ENCODE data around the gene ZBTB7A.

The ZBTB7A gene

DNA sequence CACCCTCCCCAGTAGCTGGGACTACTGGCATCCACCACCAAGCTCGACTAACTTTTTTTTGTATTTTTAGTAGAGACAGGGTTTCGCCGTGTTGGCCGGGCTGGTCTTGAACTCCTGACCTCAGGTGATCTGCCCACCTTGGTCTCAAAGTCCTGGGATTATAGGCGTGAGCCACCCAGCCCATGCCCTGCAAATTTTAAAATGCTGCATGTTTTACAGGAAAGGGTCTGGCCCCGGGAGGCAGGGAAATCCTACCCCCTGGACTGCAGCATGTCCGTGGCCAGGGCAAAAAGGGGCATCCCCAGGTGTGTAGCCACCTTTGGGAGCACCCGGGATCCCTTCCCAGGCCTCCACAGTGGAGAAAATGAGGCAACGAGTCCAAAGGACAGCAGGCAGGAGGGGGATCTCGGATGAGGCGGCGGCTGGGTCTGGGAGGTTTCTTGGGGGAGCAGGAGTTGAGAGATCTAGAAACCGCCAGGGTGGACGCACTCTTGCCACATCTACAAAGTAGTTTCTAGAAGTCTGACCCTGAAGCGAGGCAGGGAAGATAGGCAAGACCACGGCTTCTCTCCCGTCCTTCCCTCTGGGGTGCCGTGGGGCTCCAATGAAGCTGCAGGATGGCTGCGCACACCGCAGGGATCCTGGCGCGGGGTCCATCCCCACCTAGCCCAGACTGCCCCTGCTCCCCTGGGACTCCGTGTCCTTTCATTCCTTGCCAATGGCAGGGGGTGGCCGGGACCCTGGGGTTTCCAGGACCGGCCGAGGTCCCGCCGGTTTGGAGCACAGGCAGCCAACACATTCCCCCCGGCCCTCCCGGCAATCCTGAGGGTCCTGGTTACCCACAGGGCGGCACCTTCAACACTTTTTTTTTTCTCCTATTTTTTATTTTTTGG is 21.3 kb upstream of the ZBTB7A start:
- no peaks in the 10 kb centered on the region for H3K9me3 ChIP-seq (ENCODE audit: insufficient read depth, low read depth, low read length)
- H3K9ac ChIP-seq (ENCODE audit: low read depth, low read length, poor library complexity, severe bottlenecking) = peak overlapping the region; percentile 73
- H3K79me2 ChIP-seq (ENCODE audit: insufficient read depth, low read length) = peaks cover 9% of the 10 kb centered on the region; the same call in 1 of the 2 replicates
- H3K4me1 ChIP-seq (ENCODE audit: insufficient read depth, low read length, poor library complexity, severe bottlenecking) = peaks cover 18% of the 10 kb centered on the region
- H3K4me2 ChIP-seq (ENCODE audit: low read depth, low read length, poor library complexity, severe bottlenecking) = peak overlapping the region; percentile 79
- H4K20me1 ChIP-seq (ENCODE audit: insufficient read depth, low read length, poor library complexity, severe bottlenecking) = no peaks in the 10 kb centered on the region
- no peaks in the 10 kb centered on the region for H3K27me3 ChIP-seq (ENCODE audit: insufficient read depth, low read length, poor library complexity, severe bottlenecking)
- peaks cover 4% of the 10 kb centered on the region; the same call in 1 of the 2 replicates for H3F3A ChIP-seq (ENCODE audit: low read depth)
- H3K36me3 ChIP-seq (ENCODE audit: insufficient read depth, low read length) = no peaks in the 10 kb centered on the region
- TF ChIP-seq EZH2phosphoT487 (IDR thresholded peaks at IDR 0.05; ENCODE audit: borderline replicate concordance) = no peak
- TF ChIP-seq, protein P1, sequence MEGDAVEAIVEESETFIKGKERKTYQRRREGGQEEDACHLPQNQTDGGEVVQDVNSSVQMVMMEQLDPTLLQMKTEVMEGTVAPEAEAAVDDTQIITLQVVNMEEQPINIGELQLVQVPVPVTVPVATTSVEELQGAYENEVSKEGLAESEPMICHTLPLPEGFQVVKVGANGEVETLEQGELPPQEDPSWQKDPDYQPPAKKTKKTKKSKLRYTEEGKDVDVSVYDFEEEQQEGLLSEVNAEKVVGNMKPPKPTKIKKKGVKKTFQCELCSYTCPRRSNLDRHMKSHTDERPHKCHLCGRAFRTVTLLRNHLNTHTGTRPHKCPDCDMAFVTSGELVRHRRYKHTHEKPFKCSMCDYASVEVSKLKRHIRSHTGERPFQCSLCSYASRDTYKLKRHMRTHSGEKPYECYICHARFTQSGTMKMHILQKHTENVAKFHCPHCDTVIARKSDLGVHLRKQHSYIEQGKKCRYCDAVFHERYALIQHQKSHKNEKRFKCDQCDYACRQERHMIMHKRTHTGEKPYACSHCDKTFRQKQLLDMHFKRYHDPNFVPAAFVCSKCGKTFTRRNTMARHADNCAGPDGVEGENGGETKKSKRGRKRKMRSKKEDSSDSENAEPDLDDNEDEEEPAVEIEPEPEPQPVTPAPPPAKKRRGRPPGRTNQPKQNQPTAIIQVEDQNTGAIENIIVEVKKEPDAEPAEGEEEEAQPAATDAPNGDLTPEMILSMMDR (conservative IDR thresholded peaks at IDR 0.05; ENCODE audit: low read length) = no peak
- H3K9me2 ChIP-seq (replicated peaks; ENCODE audit: low read depth, low read length) = no peaks in the 10 kb centered on the region
- H3K4me3 ChIP-seq (ENCODE audit: low read length, poor library complexity, severe bottlenecking) = peak overlapping the region; percentile 74
- no peak overlapping the region for H2AFZ ChIP-seq (ENCODE audit: low read length)

DNA sequence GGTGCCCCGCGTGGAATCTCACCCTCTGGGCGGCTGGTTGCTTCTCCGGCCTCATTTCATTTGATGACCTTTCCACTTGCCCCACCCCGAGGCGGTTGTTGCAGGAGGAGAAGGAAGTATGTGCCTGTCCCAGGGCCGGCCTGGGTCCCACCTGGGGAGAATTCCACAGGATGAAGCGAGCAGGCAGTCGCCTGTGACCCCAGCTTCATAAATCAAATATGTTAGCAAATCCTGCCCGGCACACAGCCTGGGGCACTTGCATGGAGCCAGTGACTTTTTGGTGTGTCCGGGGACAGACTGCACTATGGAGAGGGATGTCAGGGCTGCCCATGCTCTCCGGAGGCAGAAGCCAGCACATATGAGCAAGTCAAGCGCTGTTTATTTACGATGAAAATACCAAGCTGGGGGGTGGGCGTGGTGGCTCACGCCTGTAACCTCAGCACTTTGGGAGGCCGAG is 19.7 kb upstream of the ZBTB7A start:
- Histone ChIP-seq H3K4me3 (ENCODE audit: low read length, poor library complexity, severe bottlenecking) (no peak overlapping the region), H3K79me2 (ENCODE audit: insufficient read depth, low read length) (peaks cover 9% of the 10 kb centered on the region; the same call in 1 of the 2 replicates), H3K27me3 (ENCODE audit: insufficient read depth, low read length, poor library complexity, severe bottlenecking) (no peaks in the 10 kb centered on the region), H3F3A (ENCODE audit: low read depth) (peaks cover 4% of the 10 kb centered on the region; the same call in 1 of the 2 replicates), H2AFZ (ENCODE audit: low read length) (no peak overlapping the region), H3K4me2 (ENCODE audit: low read depth, low read length, poor library complexity, severe bottlenecking) (no peak overlapping the region), H3K9me3 (ENCODE audit: insufficient read depth, low read depth, low read length) (no peaks in the 10 kb centered on the region), H3K4me1 (ENCODE audit: insufficient read depth, low read length, poor library complexity, severe bottlenecking) (peaks cover 18% of the 10 kb centered on the region), H3K9me2 (replicated peaks; ENCODE audit: low read depth, low read length) (no peaks in the 10 kb centered on the region), H3K36me3 (ENCODE audit: insufficient read depth, low read length) (no peaks in the 10 kb centered on the region), H4K20me1 (ENCODE audit: insufficient read depth, low read length, poor library complexity, severe bottlenecking) (no peaks in the 10 kb centered on the region), H3K9ac (ENCODE audit: low read depth, low read length, poor library complexity, severe bottlenecking) (no peak overlapping the region)
- TF ChIP-seq EZH2phosphoT487 (IDR thresholded peaks at IDR 0.05; ENCODE audit: borderline replicate concordance) = no peak
- TF ChIP-seq, protein P1 (conservative IDR thresholded peaks at IDR 0.05; ENCODE audit: low read length) = no peak

DNA sequence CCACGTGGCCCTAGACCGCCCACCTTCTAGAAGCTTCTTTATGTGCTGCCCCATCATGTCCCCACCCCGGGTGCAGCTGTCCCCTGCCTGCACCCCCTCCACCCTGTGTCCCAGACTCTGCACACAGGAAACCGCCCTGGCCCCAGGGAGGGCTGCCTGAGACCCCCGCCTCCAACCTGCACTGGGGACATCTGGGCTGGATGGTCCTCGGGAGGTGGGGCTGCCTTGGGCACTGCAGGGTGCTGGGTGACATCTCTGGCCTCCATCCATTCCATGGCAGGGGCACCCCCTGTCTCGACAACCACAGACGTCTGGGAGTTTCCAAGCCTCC is 17.8 kb upstream of the ZBTB7A start:
- Histone ChIP-seq H3K4me3 (ENCODE audit: low read length, poor library complexity, severe bottlenecking) (no peak overlapping the region), H3K9ac (ENCODE audit: low read depth, low read length, poor library complexity, severe bottlenecking) (no peak overlapping the region)

More for the DNA sequence above, 17.8 kb upstream of the ZBTB7A start:
- no peaks in the 10 kb centered on the region for H3K27me3 ChIP-seq (ENCODE audit: insufficient read depth, low read length, poor library complexity, severe bottlenecking)
- no peaks in the 10 kb centered on the region for H3K9me3 ChIP-seq (ENCODE audit: insufficient read depth, low read depth, low read length)
- H3K9me2 ChIP-seq (replicated peaks; ENCODE audit: low read depth, low read length) = no peaks in the 10 kb centered on the region
- no peak overlapping the region for H2AFZ ChIP-seq (ENCODE audit: low read length)
- no peaks in the 10 kb centered on the region for H3K36me3 ChIP-seq (ENCODE audit: insufficient read depth, low read length)
- H3F3A ChIP-seq (ENCODE audit: low read depth) = peaks cover 4% of the 10 kb centered on the region; the same call in 1 of the 2 replicates
- no peak overlapping the region for H3K4me2 ChIP-seq (ENCODE audit: low read depth, low read length, poor library complexity, severe bottlenecking)
- no peaks in the 10 kb centered on the region for H3K79me2 ChIP-seq (ENCODE audit: insufficient read depth, low read length)
- TF ChIP-seq, protein P1 (conservative IDR thresholded peaks at IDR 0.05; ENCODE audit: low read length) = no peak
- no peak for TF ChIP-seq EZH2phosphoT487 (IDR thresholded peaks at IDR 0.05; ENCODE audit: borderline replicate concordance)
- H3K4me1 ChIP-seq (ENCODE audit: insufficient read depth, low read length, poor library complexity, severe bottlenecking) = peaks cover 18% of the 10 kb centered on the region
- H4K20me1 ChIP-seq (ENCODE audit: insufficient read depth, low read length, poor library complexity, severe bottlenecking) = no peaks in the 10 kb centered on the region

All from Loucy (cell line).